Panc1 (cell line): Measurements from ENCODE around the gene SH3D21.
A peak's percentile ranks its signal among the peaks of the same experiment; 100 is the strongest.

Source experiments
- POLR2AphosphoS5 ChIP-seq: IDR thresholded peaks from 2 replicates; pipeline ENCODE4 v1.6.1; 2012; ENCODE audit warnings: mild to moderate bottlenecking, low read depth, low read length, moderate library complexity
- REST ChIP-seq, 2 experiments: IDR thresholded peaks; 2 replicates each; pipeline ENCODE4 v1.6.1; 2011 to 2012; ENCODE audit warnings: low read depth in 2 of 2, control low read depth in 1 of 2, low read length in 1 of 2, mild to moderate bottlenecking in 1 of 2, moderate library complexity in 1 of 2; ENCODE audit not compliant: insufficient read depth in 1 of 2
- TF ChIP-seq, protein P1 (sequence below): fragments of 450-650 bp; IDR thresholded peaks from 2 replicates; pipeline ENCODE4 v1.5.1; 2017; ENCODE audit warnings: mild to moderate bottlenecking

- TF ChIP-seq, protein P1, sequence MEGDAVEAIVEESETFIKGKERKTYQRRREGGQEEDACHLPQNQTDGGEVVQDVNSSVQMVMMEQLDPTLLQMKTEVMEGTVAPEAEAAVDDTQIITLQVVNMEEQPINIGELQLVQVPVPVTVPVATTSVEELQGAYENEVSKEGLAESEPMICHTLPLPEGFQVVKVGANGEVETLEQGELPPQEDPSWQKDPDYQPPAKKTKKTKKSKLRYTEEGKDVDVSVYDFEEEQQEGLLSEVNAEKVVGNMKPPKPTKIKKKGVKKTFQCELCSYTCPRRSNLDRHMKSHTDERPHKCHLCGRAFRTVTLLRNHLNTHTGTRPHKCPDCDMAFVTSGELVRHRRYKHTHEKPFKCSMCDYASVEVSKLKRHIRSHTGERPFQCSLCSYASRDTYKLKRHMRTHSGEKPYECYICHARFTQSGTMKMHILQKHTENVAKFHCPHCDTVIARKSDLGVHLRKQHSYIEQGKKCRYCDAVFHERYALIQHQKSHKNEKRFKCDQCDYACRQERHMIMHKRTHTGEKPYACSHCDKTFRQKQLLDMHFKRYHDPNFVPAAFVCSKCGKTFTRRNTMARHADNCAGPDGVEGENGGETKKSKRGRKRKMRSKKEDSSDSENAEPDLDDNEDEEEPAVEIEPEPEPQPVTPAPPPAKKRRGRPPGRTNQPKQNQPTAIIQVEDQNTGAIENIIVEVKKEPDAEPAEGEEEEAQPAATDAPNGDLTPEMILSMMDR = peak; percentile 90; the same call in 1 of the 2 replicates
- TF ChIP-seq POLR2AphosphoS5 (no peak), REST (IDR thresholded peaks at IDR 0.05; ENCODE audit: insufficient read depth in 1 of 2, low read depth in 2 of 2, low read length in 1 of 2) (no peak)
Measured at GRCh38 chr1:36342426-36343185, 36.4 kb downstream of the SH3D21 start.
